Measurements from ENCODE around the gene SMARCD3. TPM values are rescaled to one million over a fixed set of nuclear protein-coding genes. Genes with fewer than 3 reads are reported as not detected.

SMARCD3 gene
- total RNA-seq, 1 experiment from 2014 or later = 4.6 TPM

GRCh38 chr7:151192002-151192539, 56.4 kb downstream of the SMARCD3 start:
- peaks cover 100% of the 10 kb centered on the region for H3K27me3 ChIP-seq (ENCODE audit: insufficient read depth, low read depth)
- intact Hi-C loops (cut with micrococcal nuclease; ENCODE audit: unreplicated experiment) = no loop called here
- no peak overlapping the region for H2AFZ ChIP-seq
- ChIA-PET POLR2A (ENCODE audit: unreplicated experiment) (no interaction called here), CTCF (no interaction called here)
- no peak for DNase-seq
- TF ChIP-seq CTCF (conservative IDR thresholded peaks at IDR 0.05) = no peak
- H3K4me2 ChIP-seq = no peak overlapping the region
- H3K9me2 ChIP-seq (ENCODE audit: insufficient read depth) = no peaks in the 10 kb centered on the region
- no peaks in the 10 kb centered on the region for H3F3A ChIP-seq (ENCODE audit: insufficient read depth, low read depth)
- H3K27ac ChIP-seq = no peak overlapping the region
- H4K20me1 ChIP-seq (ENCODE audit: insufficient read depth) = no peaks in the 10 kb centered on the region
- H3K79me2 ChIP-seq (ENCODE audit: low read depth) = no peaks in the 10 kb centered on the region
- no peaks in the 10 kb centered on the region for H3K4me1 ChIP-seq (replicated peaks; ENCODE audit: insufficient read depth)
- no peaks in the 10 kb centered on the region for H3K9me3 ChIP-seq (ENCODE audit: insufficient read depth, low read depth)
- BruUV-seq (replicated peaks) = no TSS peak
- no peak overlapping the region for H3K4me3 ChIP-seq
- no peaks in the 10 kb centered on the region for H3K36me3 ChIP-seq (ENCODE audit: low read depth)

- no peaks in the 10 kb centered on the region for H3K4me1 ChIP-seq (replicated peaks; ENCODE audit: insufficient read depth)
- no peak for TF ChIP-seq EZH2 (IDR thresholded peaks at IDR 0.05; ENCODE audit: low read depth)
- no peak for TF ChIP-seq CTCF (conservative IDR thresholded peaks at IDR 0.05)
- no peaks in the 10 kb centered on the region for H3K9me2 ChIP-seq (ENCODE audit: insufficient read depth)
- H2AFZ ChIP-seq = no peak overlapping the region
- no peak overlapping the region for H3K4me2 ChIP-seq
- no peak for DNase-seq
- no peaks in the 10 kb centered on the region for H3K36me3 ChIP-seq (ENCODE audit: low read depth)
- H3K79me2 ChIP-seq (ENCODE audit: low read depth) = no peaks in the 10 kb centered on the region
- H3K27me3 ChIP-seq (ENCODE audit: insufficient read depth, low read depth) = peaks cover 100% of the 10 kb centered on the region
- ChIA-PET POLR2A (ENCODE audit: unreplicated experiment) (no interaction called here), CTCF (no interaction called here)
- no peaks in the 10 kb centered on the region for H3F3A ChIP-seq (ENCODE audit: insufficient read depth, low read depth)
- H3K4me3 ChIP-seq = no peak overlapping the region
- BruUV-seq (replicated peaks) = no TSS peak
- intact Hi-C loops (cut with micrococcal nuclease; ENCODE audit: unreplicated experiment) = no loop called here
- H3K27ac ChIP-seq = no peak overlapping the region
- no peaks in the 10 kb centered on the region for H3K9me3 ChIP-seq (ENCODE audit: insufficient read depth, low read depth)
- no peaks in the 10 kb centered on the region for H4K20me1 ChIP-seq (ENCODE audit: insufficient read depth)
These were observed 57.0 kb downstream of the SMARCD3 start for GRCh38 chr7:151191544-151191943.

- no peak for TF ChIP-seq EZH2 (IDR thresholded peaks at IDR 0.05; ENCODE audit: low read depth)
- TF ChIP-seq CTCF (conservative IDR thresholded peaks at IDR 0.05) = no peak
- peaks cover 97% of the 10 kb centered on the region for H3K27me3 ChIP-seq (ENCODE audit: insufficient read depth, low read depth)
- ChIA-PET CTCF (no interaction called here), POLR2A (ENCODE audit: unreplicated experiment) (no interaction called here)
- H3K4me3 ChIP-seq = no peak overlapping the region
- no peaks in the 10 kb centered on the region for H4K20me1 ChIP-seq (ENCODE audit: insufficient read depth)
- no peaks in the 10 kb centered on the region for H3K9me2 ChIP-seq (ENCODE audit: insufficient read depth)
- DNase-seq = no peak
- H3K36me3 ChIP-seq (ENCODE audit: low read depth) = no peaks in the 10 kb centered on the region
- H2AFZ ChIP-seq = no peak overlapping the region
- no peaks in the 10 kb centered on the region for H3K9me3 ChIP-seq (ENCODE audit: insufficient read depth, low read depth)
- no peak overlapping the region for H3K27ac ChIP-seq
- no peaks in the 10 kb centered on the region for H3K79me2 ChIP-seq (ENCODE audit: low read depth)
- H3K4me1 ChIP-seq (replicated peaks; ENCODE audit: insufficient read depth) = no peaks in the 10 kb centered on the region
- no TSS peak for BruUV-seq (replicated peaks)
- intact Hi-C loops (cut with micrococcal nuclease; ENCODE audit: unreplicated experiment) = no loop called here
- H3F3A ChIP-seq (ENCODE audit: insufficient read depth, low read depth) = no peaks in the 10 kb centered on the region
- H3K4me2 ChIP-seq = no peak overlapping the region
These were observed 59.5 kb downstream of the SMARCD3 start for GRCh38 chr7:151189038-151189437.

Other genes with a start within 250 kb of the SMARCD3 start
- 9.7 and 13.7 TPM in 2 replicates for gene ATG9B, start 224.2 kb downstream of the SMARCD3 start, total RNA-seq (2021)
- gene ABCB8, start 220.2 kb downstream of the SMARCD3 start, total RNA-seq (2021) = 51.8 and 61.9 TPM in 2 replicates
- gene ASIC3, start 200.2 kb downstream of the SMARCD3 start, total RNA-seq (2021) = 7.6 and 10.5 TPM in 2 replicates
- 45.7 and 58.4 TPM in 2 replicates for gene CDK5, start 190.8 kb downstream of the SMARCD3 start, total RNA-seq (2021)
- gene SLC4A2, start 189.1 kb downstream of the SMARCD3 start, total RNA-seq (2021) = 199 and 245 TPM in 2 replicates
- 104 and 126 TPM in 2 replicates for gene FASTK, start 167.9 kb downstream of the SMARCD3 start, total RNA-seq (2021)
- 87.8 and 99.3 TPM in 2 replicates for gene TMUB1, start 165.2 kb downstream of the SMARCD3 start, total RNA-seq (2021)
- 103 TPM in 2 replicates for gene AGAP3, start 162.2 kb downstream of the SMARCD3 start, total RNA-seq (2021)
- not detected in 2 replicates for gene GBX1, start 81.0 kb downstream of the SMARCD3 start, total RNA-seq (2021)
- gene ASB10, start 61.4 kb downstream of the SMARCD3 start, total RNA-seq (2021) = not detected in 2 replicates
- not detected in 2 replicates for gene H2BK1, start 38.2 kb downstream of the SMARCD3 start, total RNA-seq (2021)
- gene ABCF2, start 21.5 kb downstream of the SMARCD3 start, total RNA-seq (2021) = 45.8 and 49.4 TPM in 2 replicates
- 47.4 and 54.9 TPM in 2 replicates for gene CHPF2, start 16.2 kb downstream of the SMARCD3 start, total RNA-seq (2021)
- 63.8 and 80.6 TPM in 2 replicates for gene NUB1, start 93.1 kb upstream of the SMARCD3 start, total RNA-seq (2021)
- 7.7 and 12.4 TPM in 2 replicates for gene WDR86, start 161.3 kb upstream of the SMARCD3 start, total RNA-seq (2021)
- gene CRYGN, start 191.4 kb upstream of the SMARCD3 start, total RNA-seq (2021) = 1.0 and 1.2 TPM in 2 replicates